Kidney tubule cell (primary cell): ENCODE results near the gene SPINK4.

ENCODE experiments used
- DNase-seq: peaks from one replicate; pipeline ENCODE4 v3.0.0-alpha.2; 2018; ENCODE audit warnings: low spot score

The SPINK4 gene

DNA sequence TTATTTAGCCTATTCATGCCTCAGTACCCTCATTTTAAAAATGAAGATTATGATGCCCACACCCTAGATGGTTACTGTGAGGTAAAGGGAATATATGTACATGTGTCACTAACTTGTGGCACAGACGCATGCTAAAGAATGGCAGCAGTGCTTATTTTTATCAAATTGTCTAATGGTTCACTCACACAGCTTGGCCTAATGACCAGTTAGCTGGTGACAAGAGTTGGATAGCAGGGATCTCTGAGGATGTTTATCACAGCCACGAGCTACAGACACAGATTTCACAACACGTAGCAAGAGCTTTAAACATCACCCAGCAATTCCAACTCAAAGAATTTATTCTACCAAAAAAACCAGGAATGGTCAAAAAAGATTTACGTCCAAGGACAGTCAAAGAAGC, 17.3 kb downstream of the SPINK4 start:
- DNase-seq: no peak

- no peak for DNase-seq
Observed at GRCh38 chr9:33260372-33260771, 20.4 kb downstream of the SPINK4 start.

DNA sequence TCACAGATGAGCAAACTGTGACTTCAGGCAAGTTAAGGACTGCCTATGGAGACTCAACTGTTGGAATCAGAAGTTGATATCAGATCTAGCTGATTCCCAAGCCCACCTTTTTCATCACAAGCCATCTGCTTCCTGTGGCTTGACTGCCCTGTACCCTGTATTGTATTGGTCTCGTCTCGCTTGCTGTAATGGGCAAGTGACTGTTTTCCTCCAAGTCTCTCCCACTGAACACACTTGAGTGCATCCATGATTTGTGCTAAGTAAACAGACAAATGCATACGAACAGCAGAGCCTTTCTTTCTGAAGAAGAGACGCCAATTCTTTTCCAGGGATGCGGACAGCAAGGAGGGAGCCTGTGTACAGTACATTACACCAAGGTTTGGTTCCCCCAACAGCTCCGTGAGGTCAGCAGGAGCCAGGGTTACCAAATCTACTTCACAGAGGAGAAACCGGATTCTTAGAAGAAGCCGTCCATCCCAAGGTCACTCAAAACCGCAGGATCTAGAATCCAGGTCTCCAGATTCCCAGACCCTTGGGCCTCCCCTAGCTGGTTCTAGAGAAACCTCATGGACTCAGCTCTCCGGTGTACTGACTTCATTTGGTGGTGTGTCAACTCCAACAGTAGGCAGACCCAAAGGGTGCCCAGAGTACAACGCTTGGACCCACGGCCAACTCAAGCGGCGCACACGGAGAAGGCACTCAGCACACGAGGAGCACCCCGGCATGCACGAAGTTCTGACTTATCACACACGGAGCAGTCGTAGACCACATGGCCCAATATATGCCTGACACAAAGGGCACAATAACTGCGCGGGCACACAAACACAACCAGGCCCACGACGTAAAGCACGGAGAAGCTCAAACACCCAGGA, 23.4 kb downstream of the SPINK4 start:
- DNase-seq: peak; percentile 52

DNA sequence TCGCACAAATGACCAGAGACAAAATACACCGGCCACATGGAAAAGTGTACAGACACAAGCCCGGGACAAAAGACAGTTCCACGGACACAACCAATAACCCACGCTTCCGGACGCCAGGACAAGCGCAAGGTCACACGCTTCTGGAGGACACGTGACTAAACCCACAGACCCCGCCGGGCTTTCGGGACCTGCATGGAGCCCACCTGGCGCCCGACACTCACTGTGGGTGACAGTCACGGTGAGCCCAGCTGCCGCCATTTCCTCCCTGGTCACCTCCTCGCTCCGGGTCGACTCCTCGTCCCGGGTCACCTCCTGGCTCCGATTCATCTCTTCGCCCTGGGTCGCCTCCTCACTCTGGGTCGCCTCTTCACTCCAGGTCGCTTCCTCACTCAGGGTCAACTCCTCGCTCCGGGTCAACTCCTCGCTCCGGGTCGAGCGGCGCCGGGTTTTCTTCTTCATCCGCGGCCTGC, 24.1 kb downstream of the SPINK4 start:
- peak; percentile 11 for DNase-seq

DNA sequence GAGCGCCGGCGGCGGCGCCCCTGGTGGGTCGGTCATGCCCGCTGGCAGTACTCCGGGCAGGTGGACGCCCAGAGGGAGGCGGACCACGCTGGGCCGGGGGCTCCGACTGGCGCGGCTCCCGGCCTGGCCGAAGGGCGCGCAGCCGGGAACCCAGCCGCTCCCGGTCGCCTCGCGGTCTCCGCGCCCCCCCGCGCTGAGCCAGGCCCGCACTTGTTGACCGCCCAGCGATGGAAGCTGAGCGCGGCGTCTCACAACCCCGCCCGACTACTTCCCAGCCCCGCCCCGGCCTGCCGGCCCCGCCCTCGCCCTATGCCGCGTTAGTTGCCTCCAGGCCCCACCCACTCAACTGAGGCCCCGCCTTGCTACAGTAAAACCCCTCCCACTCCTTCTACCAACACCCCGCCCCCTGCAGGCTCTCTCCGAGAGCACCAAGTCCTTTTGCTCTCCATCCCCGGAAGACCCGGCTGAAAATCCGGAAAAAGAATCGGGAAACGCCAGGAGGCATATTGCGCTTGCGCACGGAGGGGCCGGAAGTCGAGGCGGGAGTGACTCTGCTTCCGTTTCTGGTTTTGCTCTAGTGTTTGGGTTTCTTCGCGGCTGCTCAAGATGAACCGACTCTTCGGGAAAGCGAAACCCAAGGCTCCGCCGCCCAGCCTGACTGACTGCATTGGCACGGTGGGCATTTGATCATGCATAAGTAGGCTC, 24.7 kb downstream of the SPINK4 start, which contains the start of the genes BAG1 and CHMP5:
BAG1 (minus strand) TSS at position 236 of the 705 bp plus-strand sequence.
CHMP5 (plus strand) TSS at position 577 of the 705 bp plus-strand sequence; CDS start at position 607, 30 bp downstream.
- peak; percentile 99 for DNase-seq

GRCh38 chr9:33265211-33265865, 25.4 kb downstream of the SPINK4 start:
- DNase-seq: no peak

GRCh38 chr9:33267151-33267767, 27.3 kb downstream of the SPINK4 start:
- DNase-seq: no peak

DNA sequence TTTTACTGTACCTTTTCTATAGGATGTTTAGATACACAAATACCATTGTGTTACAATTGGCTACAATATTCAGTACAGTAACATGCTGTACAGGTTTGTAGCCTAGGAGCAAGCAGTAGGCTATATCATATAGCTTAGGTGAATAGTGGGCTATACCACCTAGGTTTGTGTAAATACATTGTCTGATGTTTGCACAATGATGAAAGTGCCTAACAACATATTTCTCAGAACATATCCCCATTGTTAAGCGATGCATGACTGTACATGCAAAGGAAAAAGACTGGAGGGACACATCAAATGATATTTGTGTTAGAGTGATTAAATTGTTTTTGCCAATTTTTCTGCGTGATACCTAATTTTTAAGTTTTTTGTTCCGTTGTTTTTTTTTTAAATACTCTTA, 30.2 kb downstream of the SPINK4 start:
- DNase-seq: no peak

DNA sequence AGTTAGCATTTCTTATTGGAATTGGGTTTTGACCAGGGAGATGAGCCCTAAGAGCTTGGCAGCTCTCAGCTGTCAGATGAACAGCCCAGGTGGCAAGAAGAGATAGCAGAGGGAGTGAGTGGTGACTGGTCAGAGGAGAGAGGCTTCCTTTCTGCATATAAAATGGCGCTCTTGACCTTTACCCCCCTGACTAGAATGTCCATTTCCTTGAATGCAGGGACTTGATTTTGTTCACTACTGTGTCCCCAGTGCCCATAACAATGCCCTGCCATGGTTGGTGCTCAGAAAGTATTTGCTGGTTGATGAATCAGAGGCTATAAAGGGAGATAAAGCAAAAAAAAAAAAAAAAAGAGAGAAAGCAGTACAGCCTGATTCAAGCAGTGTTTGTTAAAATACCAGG, 32.1 kb downstream of the SPINK4 start:
- peak; percentile 86 for DNase-seq

DNA sequence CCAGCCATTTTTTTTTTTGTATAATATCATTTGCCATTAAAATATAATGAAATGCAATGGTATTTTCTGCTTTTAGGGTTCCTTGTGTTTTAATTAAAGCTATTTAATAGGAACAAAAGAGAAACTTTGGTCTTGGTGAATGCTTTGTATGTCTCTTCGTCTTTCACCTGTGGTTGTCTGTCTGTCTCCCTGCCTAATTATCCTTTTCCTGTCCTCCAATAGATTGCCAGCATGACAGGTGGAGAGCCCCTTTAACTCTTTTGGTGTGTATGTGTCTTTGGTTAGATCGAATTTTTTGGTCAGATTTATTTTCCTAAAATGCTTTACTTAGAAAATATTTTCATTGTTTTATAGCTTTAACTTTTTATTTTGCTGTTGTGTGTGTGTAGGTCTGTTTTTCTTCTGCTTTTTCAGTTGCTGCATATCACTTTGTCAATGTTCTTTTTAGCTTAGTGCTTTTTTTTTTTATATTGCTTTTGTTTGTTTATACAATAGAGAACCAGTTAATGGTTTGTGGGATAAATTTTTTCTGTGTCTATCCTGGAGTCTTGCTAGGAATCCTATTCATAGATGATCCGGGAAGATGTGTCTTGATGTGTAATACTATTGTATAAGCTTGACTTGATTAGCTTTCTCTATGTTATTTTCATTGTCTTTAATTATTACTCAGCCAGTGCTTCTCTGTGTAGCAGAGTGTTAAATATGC, 33.5 kb downstream of the SPINK4 start:
- no peak for DNase-seq

- peak; percentile 44 for DNase-seq
Observed at GRCh38 chr9:33273972-33274328, 34.0 kb downstream of the SPINK4 start.

DNA sequence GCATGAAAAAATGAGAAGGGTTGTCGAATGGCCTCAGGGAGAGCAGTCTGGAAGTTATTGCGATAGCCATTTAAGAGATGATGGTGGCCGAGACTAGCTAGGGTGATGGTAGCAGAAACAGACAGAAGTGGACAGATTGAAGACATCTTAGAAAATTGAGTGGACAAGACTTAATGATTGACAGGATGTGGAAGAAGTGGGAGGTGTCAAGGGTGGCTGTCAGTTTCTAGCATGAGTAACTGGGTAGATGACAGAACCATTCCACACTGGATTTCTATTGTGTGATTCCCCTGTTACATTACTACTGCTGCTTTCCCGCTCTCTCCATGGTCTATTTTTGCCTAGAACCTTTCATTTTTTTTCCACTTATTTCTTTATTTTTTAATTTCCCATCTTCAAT, 37.5 kb downstream of the SPINK4 start:
- peak; percentile 60 for DNase-seq

DNA sequence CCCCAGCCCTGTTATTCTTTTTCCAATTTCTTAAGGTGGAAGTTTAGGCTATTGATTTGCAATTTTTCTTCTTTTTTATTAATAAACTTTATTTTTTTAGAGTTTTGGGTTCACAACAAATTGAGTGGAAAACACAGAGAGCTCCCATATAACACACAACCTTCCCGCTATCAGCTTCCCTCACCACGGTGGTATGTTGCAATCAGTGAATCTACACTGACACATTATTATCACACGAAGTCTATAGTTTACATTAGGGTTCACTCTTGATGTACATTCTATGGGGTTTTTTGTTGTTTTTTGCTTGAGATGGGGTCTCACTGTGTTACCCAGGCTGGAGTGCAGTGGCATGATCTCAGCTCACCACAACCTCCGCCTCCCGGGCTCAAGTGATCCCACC, 45.5 kb downstream of the SPINK4 start:
- DNase-seq: no peak

GRCh38 chr9:33287087-33287490, 47.1 kb downstream of the SPINK4 start:
- peak; percentile 68 for DNase-seq

DNA sequence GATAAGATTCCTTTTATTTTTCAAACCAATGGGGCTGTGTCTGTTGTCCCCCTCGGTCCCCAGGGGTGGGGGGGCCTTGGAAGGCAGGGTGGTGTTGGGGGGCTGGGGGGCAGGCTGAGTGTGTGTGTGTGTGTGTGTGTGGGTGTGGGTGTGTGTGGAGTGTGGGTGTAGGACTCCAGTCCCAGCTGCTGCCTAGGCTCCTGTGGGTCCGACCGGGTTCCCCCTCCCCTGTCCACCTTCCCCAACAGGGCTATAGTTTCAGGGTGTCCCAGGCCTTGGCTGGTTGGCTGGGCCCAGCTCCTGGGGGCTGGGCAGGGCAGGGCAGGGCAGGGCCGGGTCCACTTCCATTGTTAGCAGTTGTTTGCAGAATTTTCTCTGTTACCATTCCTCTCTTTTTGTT, 48.3 kb downstream of the SPINK4 start:
- no peak for DNase-seq

- DNase-seq: no peak
Observed at GRCh38 chr9:33288828-33289483, 49.0 kb downstream of the SPINK4 start.

DNA sequence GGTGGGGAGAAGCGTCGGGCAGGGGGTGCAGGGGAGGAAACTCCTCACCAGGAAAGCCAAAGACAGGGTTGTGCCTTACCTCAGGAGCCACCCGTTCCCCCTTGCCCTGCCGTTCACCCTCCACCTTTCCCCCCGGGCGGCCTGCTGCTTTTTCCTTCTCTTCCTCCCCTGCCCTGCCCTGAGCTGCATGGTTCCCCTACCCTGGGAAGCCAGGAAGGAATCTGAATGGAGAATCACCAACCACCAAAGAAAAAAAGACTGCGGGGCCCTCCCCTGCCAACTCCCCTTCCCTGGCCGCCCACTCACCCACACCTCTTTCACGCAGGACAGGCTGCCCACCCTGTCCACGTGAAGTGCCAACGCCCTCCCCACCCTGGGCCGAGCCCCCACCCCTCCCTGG, 49.5 kb downstream of the SPINK4 start:
- DNase-seq: no peak

- DNase-seq: no peak
Observed at GRCh38 chr9:33289936-33290246, 49.9 kb downstream of the SPINK4 start.

- peak; percentile 99 for DNase-seq
Observed at GRCh38 chr9:33290247-33291030, 50.5 kb downstream of the SPINK4 start, which contains the start of gene NFX1. Gene NFX1 (plus strand): TSS chr9:33290516. CDS start chr9:33290573, 57 bp downstream.

- no peak for DNase-seq
Observed at GRCh38 chr9:33291031-33291397, 51.0 kb downstream of the SPINK4 start.
